ENCODE results near the gene ARFRP1. TPM values are rescaled to one million over a fixed set of nuclear protein-coding genes. Genes with fewer than 3 reads are reported as not detected.

ARFRP1 gene
- total and polyA plus RNA-seq, 10 donors: 36.7 to 118 (median 67.3) TPM

DNA sequence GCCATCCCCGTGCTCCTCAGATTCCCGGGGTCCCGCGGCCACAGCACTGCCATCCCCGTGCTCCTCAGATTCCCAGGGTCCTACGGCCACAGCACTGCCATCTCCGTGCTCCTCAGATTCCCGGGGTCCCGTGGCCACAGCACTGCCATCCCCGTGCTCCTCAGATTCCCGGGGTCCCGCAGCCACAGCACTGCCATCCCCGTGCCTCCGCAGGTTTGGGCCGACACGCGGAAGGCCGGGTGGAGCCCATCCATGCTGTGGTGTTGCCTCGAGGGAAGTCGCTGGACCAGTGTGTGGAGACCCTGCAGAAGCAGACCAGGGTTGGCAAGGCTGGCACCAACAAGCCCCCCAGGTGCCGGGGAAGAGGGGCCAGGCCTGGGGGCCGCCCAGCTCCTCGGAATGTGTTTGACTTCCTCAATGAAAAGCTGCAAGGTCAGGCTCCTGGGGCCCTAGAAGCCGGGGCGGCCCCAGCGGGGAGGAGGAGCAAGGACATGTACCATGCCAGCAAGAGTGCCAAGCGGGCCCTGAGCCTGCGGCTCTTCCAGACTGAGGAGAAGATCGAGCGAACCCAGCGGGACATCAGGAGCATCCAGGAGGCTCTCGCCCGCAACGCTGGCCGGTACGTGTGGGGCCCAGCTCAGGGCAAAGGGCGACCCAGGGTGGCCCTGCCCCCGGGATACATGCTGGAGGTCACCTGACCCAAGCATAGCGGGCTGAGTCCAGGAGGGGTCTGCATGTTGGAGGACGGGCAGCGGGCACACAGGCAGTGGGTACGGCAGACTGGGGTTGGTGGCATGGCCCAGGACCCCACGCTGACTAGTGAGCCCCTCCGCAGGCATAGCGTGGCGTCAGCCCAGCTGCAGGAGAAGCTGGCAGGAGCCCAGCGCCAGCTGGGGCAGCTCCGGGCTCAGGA, 27.4 kb upstream of the ARFRP1 start:
- H3K4me1 ChIP-seq: peaks cover 33 to 68% (median 58%) of the 10 kb centered on the region in 6 donors

GRCh38 chr20:63734111-63734945, 26.6 kb upstream of the ARFRP1 start:
- DNase-seq: no peak
- TF ChIP-seq POLR2AphosphoS5 (IDR thresholded peaks at IDR 0.05): peak in 1 of 3 donors; percentile 52
- TF ChIP-seq, protein P1, sequence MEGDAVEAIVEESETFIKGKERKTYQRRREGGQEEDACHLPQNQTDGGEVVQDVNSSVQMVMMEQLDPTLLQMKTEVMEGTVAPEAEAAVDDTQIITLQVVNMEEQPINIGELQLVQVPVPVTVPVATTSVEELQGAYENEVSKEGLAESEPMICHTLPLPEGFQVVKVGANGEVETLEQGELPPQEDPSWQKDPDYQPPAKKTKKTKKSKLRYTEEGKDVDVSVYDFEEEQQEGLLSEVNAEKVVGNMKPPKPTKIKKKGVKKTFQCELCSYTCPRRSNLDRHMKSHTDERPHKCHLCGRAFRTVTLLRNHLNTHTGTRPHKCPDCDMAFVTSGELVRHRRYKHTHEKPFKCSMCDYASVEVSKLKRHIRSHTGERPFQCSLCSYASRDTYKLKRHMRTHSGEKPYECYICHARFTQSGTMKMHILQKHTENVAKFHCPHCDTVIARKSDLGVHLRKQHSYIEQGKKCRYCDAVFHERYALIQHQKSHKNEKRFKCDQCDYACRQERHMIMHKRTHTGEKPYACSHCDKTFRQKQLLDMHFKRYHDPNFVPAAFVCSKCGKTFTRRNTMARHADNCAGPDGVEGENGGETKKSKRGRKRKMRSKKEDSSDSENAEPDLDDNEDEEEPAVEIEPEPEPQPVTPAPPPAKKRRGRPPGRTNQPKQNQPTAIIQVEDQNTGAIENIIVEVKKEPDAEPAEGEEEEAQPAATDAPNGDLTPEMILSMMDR (IDR thresholded peaks at IDR 0.05 in 8 of 11, conservative IDR thresholded peaks at IDR 0.05 in 3 of 11): no peak
- no peak overlapping the region for H3K4me3 ChIP-seq
- peaks cover 0 to 59% (median 32%) of the 10 kb centered on the region in 6 donors for H3K36me3 ChIP-seq
- 90 to 93% (median 92%) methylated on average over 13 to 25 of the region's 25 CpGs for WGBS, 5 donors
- peaks cover 35 to 76% (median 65%) of the 10 kb centered on the region in 6 donors for H3K4me1 ChIP-seq
- peaks cover 0 to 19% (median 0%) of the 10 kb centered on the region in 7 donors for H3K27me3 ChIP-seq (replicated peaks in 1 of 7)
- intact Hi-C loops (cut with DNase I; ENCODE audit: low total_unique reads): no loop called here
- H3K9me3 ChIP-seq: no peaks in the 10 kb centered on the region
- no peak overlapping the region for H3K27ac ChIP-seq

More for the DNA sequence above, 27.4 kb upstream of the ARFRP1 start:
- peak; percentile 78 for DNase-seq
- intact Hi-C loops (cut with DNase I; ENCODE audit: low total_unique reads): no loop called here
- Histone ChIP-seq H3K36me3 (peaks cover 0 to 51% (median 32%) of the 10 kb centered on the region in 6 donors), H3K27ac (peak overlapping the region in 4 of 8 donors; percentile 84 to 87 (median 86)), H3K4me3 (no peak overlapping the region), H3K9me3 (no peaks in the 10 kb centered on the region), H3K27me3 (replicated peaks in 1 of 7) (peaks cover 0 to 19% (median 0%) of the 10 kb centered on the region in 7 donors)
- TF ChIP-seq POLR2A (IDR thresholded peaks at IDR 0.05): no peak
- TF ChIP-seq, protein P1 (IDR thresholded peaks at IDR 0.05 in 8 of 11, conservative IDR thresholded peaks at IDR 0.05 in 3 of 11): no peak
- peak in 1 of 3 donors; percentile 66 for TF ChIP-seq POLR2AphosphoS5 (IDR thresholded peaks at IDR 0.05)
- 83 to 91% (median 88%) methylated on average over 36 to 48 of the region's 48 CpGs for WGBS, 5 donors

DNA sequence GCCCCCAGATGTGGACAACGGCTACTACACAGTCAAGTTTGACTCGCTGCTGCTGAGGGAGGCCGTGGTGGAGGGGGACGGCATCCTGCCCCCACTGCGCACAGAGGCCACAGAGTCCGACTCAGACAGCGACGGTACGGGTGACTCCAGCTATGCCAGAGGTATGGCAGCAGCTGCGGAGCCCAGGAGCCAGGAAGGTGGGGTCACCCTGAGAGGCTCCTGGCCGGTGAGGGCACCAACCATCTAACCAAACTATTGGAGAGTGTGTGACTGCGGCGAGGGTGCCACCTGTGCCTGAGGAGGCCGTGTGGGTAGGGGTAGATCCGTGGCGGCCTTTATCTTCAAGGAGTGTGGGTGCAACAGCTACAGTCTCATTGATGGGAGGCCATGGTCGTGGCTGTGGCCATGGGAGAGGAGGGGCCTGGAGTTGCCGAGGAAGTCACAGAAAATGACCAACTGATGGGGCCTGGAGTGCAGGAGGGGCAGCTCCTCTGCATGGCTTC, 25.9 kb upstream of the ARFRP1 start:
- TF ChIP-seq, protein P1 (IDR thresholded peaks at IDR 0.05 in 8 of 11, conservative IDR thresholded peaks at IDR 0.05 in 3 of 11): no peak
- no peak for TF ChIP-seq POLR2A (IDR thresholded peaks at IDR 0.05)
- peak in 1 of 3 donors; percentile 55 for TF ChIP-seq POLR2AphosphoS5 (IDR thresholded peaks at IDR 0.05)
- Histone ChIP-seq H3K27ac (no peak overlapping the region), H3K27me3 (replicated peaks in 1 of 7) (peaks cover 0 to 18% (median 0%) of the 10 kb centered on the region in 7 donors), H3K9me3 (no peaks in the 10 kb centered on the region), H3K4me1 (peaks cover 34 to 76% (median 65%) of the 10 kb centered on the region in 6 donors), H3K4me3 (no peak overlapping the region), H3K36me3 (peaks cover 0 to 64% (median 32%) of the 10 kb centered on the region in 6 donors)
- DNase-seq: no peak
- 90 to 95% (median 92%) methylated on average over 17 to 18 of the region's 18 CpGs for WGBS, 5 donors
- intact Hi-C loops (cut with DNase I; ENCODE audit: low total_unique reads): no loop called here

All from spleen (tissue), 11 donors.